ENCODE results near the gene RAB11FIP3. TPM values are rescaled to one million over a fixed set of nuclear protein-coding genes. Genes with fewer than 3 reads are reported as not detected.

The RAB11FIP3 gene
- total RNA-seq, 1 experiment from 2014 or later: 37.1 TPM

- Histone ChIP-seq H3K79me2 (ENCODE audit: insufficient read depth, low read length) (no peaks in the 10 kb centered on the region; the same call in 1 of the 2 replicates), H2BK20ac (ENCODE audit: low read depth, low read length, poor library complexity, severe bottlenecking) (no peak overlapping the region), H3K27ac (ENCODE audit: insufficient read length, low read depth, low read length) (no peak overlapping the region), H3K4ac (ENCODE audit: low read depth, low read length) (no peak overlapping the region), H2BK5ac (ENCODE audit: insufficient read length, low read length) (no peak overlapping the region), H2BK15ac (ENCODE audit: low read depth, low read length) (no peak overlapping the region), H4K91ac (ENCODE audit: insufficient read length, low read depth, low read length) (no peak overlapping the region), H3T11ph (ENCODE audit: low read length) (no peak overlapping the region), H2BK12ac (ENCODE audit: insufficient read length, low read depth, low read length) (no peak overlapping the region), H4K20me1 (ENCODE audit: control insufficient read depth, insufficient read depth, insufficient read length) (no peaks in the 10 kb centered on the region), H4K8ac (replicated peaks; ENCODE audit: insufficient read length, low read depth, low read length) (no peak overlapping the region), H3K23me2 (ENCODE audit: insufficient read length, low read depth, low read length, poor library complexity, severe bottlenecking) (peaks cover 5% of the 10 kb centered on the region), H3K4me1 (ENCODE audit: insufficient read depth, low read length) (no peaks in the 10 kb centered on the region), H3K23ac (ENCODE audit: insufficient read length, low read depth, low read length) (no peak overlapping the region), H3K18ac (ENCODE audit: insufficient read length, low read depth, low read length) (no peak overlapping the region), H3K9ac (ENCODE audit: extremely low read depth, insufficient read length, low read length) (no peak overlapping the region), H2AK5ac (ENCODE audit: insufficient read length, low read length) (no peak overlapping the region), H3K79me1 (ENCODE audit: insufficient read depth, low read depth, low read length, poor library complexity, severe bottlenecking) (no peaks in the 10 kb centered on the region), H2BK120ac (ENCODE audit: low read depth, low read length, poor library complexity, severe bottlenecking) (no peak overlapping the region), H4K5ac (ENCODE audit: insufficient read length, low read depth, low read length) (no peak overlapping the region), H3K27me3 (ENCODE audit: insufficient read depth, low read length) (no peaks in the 10 kb centered on the region), H3K14ac (ENCODE audit: insufficient read depth, low read length) (no peak overlapping the region), H3K9me3 (ENCODE audit: control insufficient read depth, low read depth, low read length) (no peaks in the 10 kb centered on the region), H3K4me2 (ENCODE audit: insufficient read depth, insufficient read length, low read length) (peak overlapping the region; percentile 29), H2AFZ (ENCODE audit: low read length) (no peak overlapping the region), H3K56ac (ENCODE audit: insufficient read length, low read depth, low read length) (no peak overlapping the region)
- WGBS (ENCODE audit: extremely low coverage, insufficient read length, low lambda C conversion rate): no CpG with 5 or more reads among the region's 11 CpGs
- DNase-seq: no peak
- peaks cover 13 to 36% of the 10 kb centered on the region in 2 experiments for H3K4me1 Mint-ChIP-seq
- no peaks in the 10 kb centered on the region for H3K9me3 Mint-ChIP-seq
- peak overlapping the region in 2 of 3 experiments; percentile 39 to 96; a peak in 2 of 7 replicates for H3K27ac Mint-ChIP-seq
- no peak for TF ChIP-seq CTCF (conservative IDR thresholded peaks at IDR 0.05)
- H3K36me3 Mint-ChIP-seq (ENCODE audit: insufficient read depth in 1 of 3, low read depth in 3 of 3): peaks cover 0 to 2% (median 0%) of the 10 kb centered on the region in 3 experiments; a peak in 2 of 7 replicates
- H3K27me3 Mint-ChIP-seq (ENCODE audit: low read depth): peaks cover 1% of the 10 kb centered on the region; the same call in 1 of the 2 replicates
- peak overlapping the region; percentile 76 to 89 for H3K4me3 Mint-ChIP-seq
Measured at GRCh38 chr16:568401-569258, 143.2 kb downstream of the RAB11FIP3 start.
